Stomach (tissue), 4 donors: ENCODE measurements around the gene GSTO2.

Experiments
- CTCF ChIP-seq, 7 experiments: fragments of 450-650 bp in 4 of 7; fragments of 200-600 bp in 3 of 7; sonication (generic) in 3 of 7; IDR thresholded peaks; one replicate each; pipeline ENCODE4 v1.5.1; 2016 to 2019; ENCODE audit warnings: antibody characterized with exemption in 7 of 7, control low read depth in 2 of 7, mild to moderate bottlenecking in 1 of 7
- EP300 ChIP-seq: sonication (generic); formaldehyde crosslinking; IDR thresholded peaks from one replicate; pipeline ENCODE4 v1.6.1; 2017; ENCODE audit warnings: antibody characterized with exemption
- POLR2A ChIP-seq, 4 donors: fragments of 450-650 bp; IDR thresholded peaks; one replicate each; pipeline ENCODE4 v1.6.1; 2016; ENCODE audit warnings: antibody characterized with exemption in 4 of 4, control low read depth in 2 of 4, mild to moderate bottlenecking in 1 of 4, moderate library complexity in 1 of 4
- POLR2AphosphoS5 ChIP-seq, 3 donors: sonication (generic); formaldehyde crosslinking; IDR thresholded peaks; one replicate each; pipeline ENCODE4 v1.6.1; 2016; ENCODE audit warnings: antibody characterized with exemption in 3 of 3

DNA sequence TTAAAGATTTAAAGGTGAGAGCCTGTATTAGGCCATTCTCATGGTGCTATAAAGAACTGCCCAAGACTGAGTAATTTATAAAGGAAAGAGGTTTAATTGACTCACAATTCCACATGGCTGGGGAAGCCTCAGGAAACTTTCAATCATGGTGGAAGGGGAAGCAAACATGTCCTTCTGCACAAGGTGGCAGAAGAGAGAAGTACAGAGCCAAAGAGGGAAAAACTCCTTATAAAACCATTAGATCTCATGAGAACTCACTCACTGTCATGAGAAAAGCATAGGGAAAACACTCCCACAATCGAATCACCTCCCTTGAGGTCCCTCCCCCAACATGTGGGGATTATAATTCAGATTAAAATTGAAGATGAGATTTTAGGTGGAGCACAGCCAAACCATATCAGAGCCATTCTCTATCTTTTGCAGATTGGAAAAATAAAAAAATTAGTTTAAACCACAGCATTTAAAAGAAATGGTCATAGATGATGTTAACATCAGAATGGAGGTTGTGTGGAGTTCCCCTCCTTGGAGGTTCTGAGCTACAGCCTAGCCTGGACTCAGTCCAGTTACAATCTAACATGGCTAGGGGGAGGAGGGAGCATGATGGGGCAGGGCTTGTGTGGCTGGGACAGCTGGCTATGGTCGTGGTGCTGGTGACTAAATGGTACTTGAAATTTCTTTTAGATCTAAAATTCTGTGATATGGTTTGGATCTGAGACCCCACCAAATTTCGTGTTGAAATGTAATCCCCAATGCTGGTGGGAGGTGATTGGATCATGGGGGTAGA is 33.1 kb downstream of the GSTO2 start:
- TF ChIP-seq EP300 (no peak), CTCF (IDR thresholded peaks at IDR 0.05) (no peak), POLR2A (IDR thresholded peaks at IDR 0.05) (no peak), POLR2AphosphoS5 (IDR thresholded peaks at IDR 0.05) (no peak)
